ENCODE data around the gene TLCD2. TPM values are rescaled to one million over a fixed set of nuclear protein-coding genes. Genes with fewer than 3 reads are reported as not detected.

Gene TLCD2
- total and polyA plus RNA-seq, 9 of the 15 experiments (the other 6 are each of a cell fraction or from before 2014, with no cell fraction given), result 0.10 to 0.89 (median 0.58) TPM

- TF ChIP-seq REST (IDR thresholded peaks at IDR 0.05; ENCODE audit: borderline replicate concordance) (peak; percentile 35; the same call in 1 of the 2 replicates), REST (CRISPR knock-in tag; IDR thresholded peaks at IDR 0.05; ENCODE audit: low read depth) (no peak), ZBTB7A (IDR thresholded peaks at IDR 0.05; ENCODE audit: borderline replicate concordance, control insufficient read depth, low read depth, low read length) (0 out of 2 replicates have a peak, but pooled peaks have one; percentile 21), RBFOX2 (IDR thresholded peaks at IDR 0.05; ENCODE audit: low read depth, low read length) (no peak), MYC (IDR thresholded peaks at IDR 0.05; ENCODE audit: low read depth, low read length) (0 out of 2 replicates have a peak, but pooled peaks have one; percentile 21), MYC (CRISPR knock-in tag; IDR thresholded peaks at IDR 0.05; ENCODE audit: borderline replicate concordance, low read depth) (no peak), KLF16 (IDR thresholded peaks at IDR 0.05) (peak; percentile 64; the same call in 1 of the 2 replicates), SMAD4 (CRISPR knock-in tag; conservative IDR thresholded peaks at IDR 0.05) (no peak; the same call in 1 of the 2 replicates), ZNF77 (CRISPR knock-in tag; IDR thresholded peaks at IDR 0.05) (no peak), ZNF740 (CRISPR knock-in tag; IDR thresholded peaks at IDR 0.05) (no peak), ZNF740 (tag; IDR thresholded peaks at IDR 0.05) (no peak), NFIC (IDR thresholded peaks at IDR 0.05) (peak; percentile 98), POU5F1 (IDR thresholded peaks at IDR 0.05; ENCODE audit: borderline replicate concordance, low read depth, low read length, partially characterized antibody) (no peak), ZNF507 (tag; conservative IDR thresholded peaks at IDR 0.05) (no peak), NR2C1 (IDR thresholded peaks at IDR 0.05) (no peak), NR2C1 (tag; IDR thresholded peaks at IDR 0.05) (peak; percentile 34; the same call in 1 of the 2 replicates), NFXL1 (CRISPR knock-in tag; IDR thresholded peaks at IDR 0.05) (no peak), POLR2G (IDR thresholded peaks at IDR 0.05; ENCODE audit: low read depth, low read length) (no peak), MCM2 (IDR thresholded peaks at IDR 0.05; ENCODE audit: low read depth) (no peak), CBFA2T3 (IDR thresholded peaks at IDR 0.05) (peak; percentile 62)
Observed at GRCh38 chr17:1736348-1737281, 26.4 kb upstream of the TLCD2 start (continued).
